NCI-H1417 (cell line): Measurements from ENCODE around the gene NUP153.
"Not testable (repeated sequence)": the region's sequence is repeated elsewhere in the genome, so short reads cannot be mapped to it uniquely, and the experiment has no call there.

Experiments
- DNase-seq, 3 experiments: peaks; one replicate each; lab custom pipeline; 2025; lab: John Stamatoyannopoulos, UW

NUP153 gene

DNA sequence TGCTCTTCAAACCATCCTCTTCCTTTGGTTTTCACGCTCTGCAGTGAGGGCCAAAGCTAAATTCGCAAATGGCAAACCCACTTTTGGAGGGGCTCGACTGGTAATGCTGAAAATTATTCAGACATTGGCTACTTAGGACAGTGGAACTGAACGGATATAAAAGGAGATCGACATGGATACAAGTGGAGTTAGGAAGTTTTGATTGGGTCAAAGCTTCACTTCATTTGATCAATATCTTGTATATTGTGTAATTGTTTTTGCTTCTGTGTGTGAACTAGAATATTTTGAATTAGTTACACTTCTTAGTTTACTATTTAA, 105.4 kb downstream of the NUP153 start:
- no peak for DNase-seq

DNA sequence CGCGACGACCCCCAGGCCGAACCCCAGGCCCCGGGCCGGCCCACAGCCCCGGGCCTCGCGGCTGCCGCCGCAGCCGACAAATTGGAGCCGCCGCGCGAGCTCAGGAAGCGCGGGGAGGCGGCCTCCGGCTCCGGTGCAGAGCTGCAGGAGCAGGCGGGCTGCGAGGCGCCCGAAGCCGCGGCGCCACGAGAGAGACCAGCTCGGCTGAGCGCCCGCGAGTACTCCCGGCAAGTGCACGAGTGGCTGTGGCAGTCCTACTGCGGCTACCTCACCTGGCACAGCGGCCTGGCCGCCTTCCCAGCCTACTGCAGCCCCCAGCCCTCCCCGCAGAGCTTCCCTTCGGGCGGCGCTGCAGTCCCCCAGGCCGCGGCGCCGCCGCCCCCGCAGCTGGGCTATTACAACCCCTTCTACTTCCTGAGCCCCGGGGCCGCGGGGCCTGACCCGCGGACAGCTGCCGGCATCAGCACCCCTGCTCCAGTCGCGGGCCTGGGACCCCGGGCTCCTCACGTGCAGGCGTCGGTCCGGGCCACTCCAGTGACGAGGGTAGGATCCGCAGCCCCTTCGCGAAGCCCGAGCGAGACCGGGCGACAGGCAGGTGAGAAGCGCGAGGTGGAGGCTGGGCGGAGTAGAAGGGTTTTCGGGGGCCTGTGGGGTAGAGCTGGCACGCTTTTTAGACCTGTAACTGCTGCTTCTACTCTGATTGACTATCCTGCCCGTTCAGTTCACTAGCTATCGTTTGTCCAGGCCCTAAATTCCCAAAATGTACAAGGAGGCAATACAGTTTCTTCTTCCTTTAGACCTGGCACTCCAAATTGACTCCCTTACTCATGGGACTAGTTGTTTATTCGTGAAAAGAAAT, 106.0 kb downstream of the NUP153 start:
- peak; percentile 57 to 82 (median 77) for DNase-seq

DNA sequence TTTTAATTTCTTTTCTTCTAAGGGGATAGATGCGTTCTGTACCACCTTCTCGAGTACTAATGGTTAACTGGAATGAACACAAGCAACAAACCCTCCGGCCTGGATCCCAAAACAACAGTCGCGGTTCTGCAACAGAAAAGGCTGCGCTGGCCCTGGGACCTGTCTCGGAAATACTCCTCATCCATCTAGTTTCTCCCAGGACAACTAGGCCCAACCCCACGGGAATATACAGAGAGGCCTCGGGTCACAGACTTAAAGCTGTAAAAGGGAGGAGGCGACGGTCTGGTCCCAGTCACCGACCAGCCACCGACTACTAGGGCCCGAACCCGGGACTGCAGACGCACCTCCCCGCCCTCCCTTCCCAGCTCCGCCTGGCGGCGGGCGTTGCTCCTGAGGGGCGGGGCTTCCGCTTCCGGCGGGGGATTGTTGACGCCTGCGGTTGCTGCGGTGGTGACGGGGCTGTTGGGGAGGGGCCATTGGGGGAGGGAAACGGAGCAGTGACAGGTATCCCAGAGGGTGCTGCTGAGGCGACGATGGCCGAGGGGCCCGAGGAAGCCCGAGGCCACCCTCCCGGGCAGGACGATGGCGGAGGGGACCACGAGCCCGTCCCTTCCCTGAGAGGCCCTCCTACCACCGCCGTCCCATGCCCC, 106.7 kb downstream of the NUP153 start, which contains the start of gene FAM8A1:
Gene FAM8A1 (plus strand): TSS at position 426 of the 650 bp plus-strand sequence. CDS start 108 bp downstream, at position 534.
- peak; percentile 91 to 94 (median 92) for DNase-seq

DNA sequence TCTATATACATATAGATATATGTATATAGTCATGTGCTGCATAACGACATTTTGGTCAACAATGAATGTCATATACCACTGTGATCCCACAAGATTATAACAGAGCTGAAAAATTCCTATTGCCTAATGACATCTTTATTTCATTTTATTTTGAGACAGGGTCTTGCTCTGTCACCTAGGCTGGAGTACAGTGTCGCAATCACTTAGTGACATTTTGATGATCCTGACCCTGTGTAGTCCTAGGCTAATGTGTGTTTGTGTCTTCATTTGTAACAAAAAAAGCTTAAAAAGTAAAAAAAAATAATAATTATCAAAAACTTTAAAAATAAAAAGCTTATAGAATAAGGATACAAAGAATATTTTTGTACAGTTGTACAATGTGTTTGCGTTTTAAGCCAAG, 110.6 kb downstream of the NUP153 start:
- DNase-seq, result no peak

DNA sequence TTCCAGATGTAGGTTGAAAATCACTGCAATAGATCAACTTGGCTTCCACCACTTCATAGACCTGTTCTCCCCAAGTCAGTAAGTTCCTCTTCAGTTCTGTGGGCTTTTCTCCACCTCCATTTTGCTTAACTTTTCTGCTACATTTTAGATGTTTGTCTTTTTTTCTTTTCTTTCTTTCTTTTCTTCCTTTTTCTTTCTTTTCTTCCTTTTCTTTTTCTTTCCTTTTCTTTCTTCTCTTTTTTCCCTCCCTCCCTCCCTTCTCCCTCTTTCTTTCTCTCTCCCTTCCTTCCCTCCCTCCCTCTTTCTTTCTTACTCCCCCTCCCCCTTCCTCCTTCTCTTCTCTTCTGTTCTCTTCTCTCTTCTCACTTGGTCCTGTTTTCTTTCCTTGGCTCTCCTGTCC, 113.5 kb downstream of the NUP153 start:
- DNase-seq, result no peak

DNA sequence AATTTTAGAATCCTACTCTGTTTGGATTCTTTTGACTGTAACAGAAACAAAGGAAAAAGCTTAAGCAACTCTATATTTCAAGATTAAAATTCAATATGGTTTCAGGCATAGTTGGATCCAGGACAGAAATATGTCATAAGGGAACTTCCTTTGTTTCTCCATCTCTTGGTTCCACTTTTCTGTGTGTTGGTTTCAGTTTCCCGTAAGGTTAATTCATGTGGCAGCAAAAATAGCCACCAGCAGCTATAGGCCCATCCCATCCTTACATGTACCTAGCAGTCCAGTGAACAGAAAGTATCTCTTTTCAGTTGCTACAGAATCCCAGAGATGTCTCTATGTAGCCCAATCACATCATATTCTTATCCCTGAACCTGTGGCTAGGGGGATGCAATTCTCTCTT, 115.4 kb downstream of the NUP153 start:
- no peak for DNase-seq

DNA sequence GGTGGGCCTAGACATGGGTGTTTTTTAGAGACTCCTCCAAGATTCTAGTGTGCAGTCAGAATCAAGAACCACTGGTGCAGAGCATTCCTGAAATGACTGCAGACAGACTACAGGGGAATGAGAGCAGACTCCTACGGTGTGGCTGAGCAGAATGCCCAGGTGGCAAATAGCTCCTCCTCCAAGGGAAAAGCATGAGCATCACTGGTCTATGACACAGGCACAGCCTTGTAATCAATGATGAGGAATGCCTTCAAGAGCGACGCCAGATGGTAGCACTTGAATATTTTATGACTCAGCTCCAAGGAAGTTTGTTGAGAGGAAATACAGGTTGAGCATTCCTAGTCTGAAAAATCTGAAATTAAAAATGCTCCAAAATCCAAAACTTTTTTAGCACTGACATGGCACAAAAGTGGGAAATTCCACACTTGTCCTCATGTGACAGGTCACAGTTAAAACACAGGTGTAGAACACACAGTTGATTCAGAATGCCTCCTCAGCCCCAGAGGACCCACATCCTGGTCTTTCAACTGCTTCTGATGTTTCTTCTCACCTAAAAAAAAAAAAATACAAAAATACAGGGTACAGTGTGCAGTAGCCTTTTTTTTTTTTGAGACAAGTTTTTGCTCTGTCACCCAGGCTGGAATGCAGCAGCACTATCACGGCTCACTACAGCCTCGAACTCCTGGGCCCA, 117.2 kb downstream of the NUP153 start:
- peak; percentile 11 to 68 (median 62) for DNase-seq

DNA sequence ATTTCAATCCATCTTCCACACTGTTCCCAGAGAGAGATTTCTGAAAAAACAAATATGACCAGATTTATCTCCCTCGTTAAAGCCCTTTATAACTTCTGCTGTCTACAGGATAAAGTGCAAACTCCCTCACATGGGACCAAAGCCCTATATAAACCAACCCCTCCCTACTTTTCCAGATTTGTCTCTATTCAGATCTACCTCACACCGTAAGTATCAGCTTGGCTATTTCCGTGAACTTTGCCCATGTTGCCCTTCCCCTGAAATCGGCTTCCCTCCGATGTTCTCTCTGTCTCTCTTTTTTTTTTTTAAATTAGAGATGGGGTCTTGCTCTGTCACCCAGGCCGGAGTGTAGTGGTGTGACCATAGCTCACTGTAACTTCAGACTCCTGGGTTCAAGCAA, 118.7 kb downstream of the NUP153 start:
- DNase-seq, result no peak

DNA sequence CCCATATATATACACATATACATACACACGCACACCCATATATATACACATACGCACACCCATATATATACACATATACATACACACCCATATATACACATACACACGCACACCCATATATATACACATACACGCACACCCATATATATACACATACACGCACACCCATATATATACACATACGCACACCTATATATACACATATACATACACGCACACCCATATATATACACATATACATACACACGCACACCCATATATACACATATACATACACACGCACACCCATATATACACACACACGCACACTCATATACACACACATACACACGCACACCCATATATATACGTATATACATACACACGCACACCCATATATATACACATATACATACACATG, 120.1 kb downstream of the NUP153 start:
- not testable (repeated sequence) for DNase-seq

DNA sequence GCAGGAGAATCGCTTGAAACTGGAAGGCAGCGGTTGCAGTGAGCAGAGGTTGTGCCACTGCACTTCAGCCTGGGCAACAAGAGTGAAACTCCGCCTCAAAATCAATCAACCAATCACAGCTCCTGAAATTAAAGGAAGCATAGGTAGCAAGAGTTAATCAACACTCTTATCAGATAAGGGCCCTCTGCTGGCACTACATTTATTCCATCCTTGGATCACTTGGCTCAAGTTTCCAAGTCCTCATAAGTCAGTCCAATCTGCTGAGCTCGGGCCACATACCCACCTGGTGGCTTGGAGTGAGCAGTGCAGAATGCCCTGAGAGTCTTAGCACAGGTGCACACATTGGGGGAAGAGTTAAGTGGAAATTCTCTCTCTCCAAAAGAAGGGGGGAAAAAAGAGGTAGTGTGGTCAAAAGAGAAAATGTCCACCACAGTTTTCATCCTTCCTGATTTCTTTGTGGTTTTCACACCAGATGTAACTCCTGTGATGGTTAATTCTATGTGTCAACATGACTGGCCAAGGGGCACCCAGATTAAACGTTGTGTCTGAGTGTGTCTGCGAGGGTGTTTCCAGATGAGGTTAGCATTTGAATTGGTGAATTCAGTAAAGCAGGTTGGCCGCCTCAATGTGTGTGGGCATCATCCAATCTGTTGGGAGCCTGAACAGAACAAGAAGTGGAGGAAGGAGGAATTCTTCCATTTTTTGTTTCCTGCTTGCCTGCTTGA, 120.8 kb downstream of the NUP153 start:
- DNase-seq, result peak in 2 of 3 experiments; percentile 8 to 26

DNA sequence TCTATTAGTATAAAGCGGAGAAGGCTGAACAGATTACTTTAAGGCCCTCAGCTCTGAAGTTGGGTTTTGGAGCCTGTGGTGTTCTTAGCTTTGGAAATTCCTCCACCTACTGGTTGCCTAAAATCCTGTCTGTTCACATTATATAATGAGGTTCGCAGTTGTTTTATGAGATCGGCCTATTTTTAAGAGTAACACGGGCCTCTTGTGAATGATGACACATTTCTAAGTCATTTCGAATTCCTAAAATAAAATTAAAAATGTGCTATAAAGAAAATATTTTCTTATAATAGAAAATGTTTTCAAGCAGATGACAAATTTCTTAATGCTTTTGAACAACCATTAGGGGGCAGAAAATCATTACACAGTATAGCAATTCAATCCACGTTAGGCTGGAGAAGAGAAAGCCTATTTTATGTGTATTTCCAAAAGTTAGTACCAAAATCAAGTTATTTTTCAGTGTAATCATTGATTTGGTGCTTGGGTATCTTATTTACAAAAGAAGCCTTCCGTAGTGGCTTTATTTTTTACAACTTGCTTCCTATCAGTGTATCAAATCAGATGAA, 122.4 kb downstream of the NUP153 start:
- peak; percentile 48 to 83 (median 72) for DNase-seq

DNA sequence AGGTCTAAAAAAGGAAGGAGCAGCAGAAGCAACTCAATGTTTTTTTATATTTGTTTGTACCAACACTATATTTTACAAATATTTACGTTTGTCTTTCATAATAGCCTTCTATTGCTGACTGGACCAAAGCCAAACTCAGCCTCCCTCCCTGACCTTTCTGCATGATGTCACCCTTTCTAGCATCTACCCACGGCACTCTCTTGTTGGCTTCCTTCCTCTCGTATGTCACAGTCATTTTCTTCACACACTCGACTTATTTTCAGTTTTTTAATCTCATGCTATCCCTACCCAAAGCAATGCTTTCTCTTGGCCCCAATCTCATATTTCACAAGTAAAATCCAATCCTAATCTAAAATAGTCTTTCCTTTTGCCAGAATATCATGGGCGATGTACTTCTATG, 122.9 kb downstream of the NUP153 start:
- no peak for DNase-seq

DNA sequence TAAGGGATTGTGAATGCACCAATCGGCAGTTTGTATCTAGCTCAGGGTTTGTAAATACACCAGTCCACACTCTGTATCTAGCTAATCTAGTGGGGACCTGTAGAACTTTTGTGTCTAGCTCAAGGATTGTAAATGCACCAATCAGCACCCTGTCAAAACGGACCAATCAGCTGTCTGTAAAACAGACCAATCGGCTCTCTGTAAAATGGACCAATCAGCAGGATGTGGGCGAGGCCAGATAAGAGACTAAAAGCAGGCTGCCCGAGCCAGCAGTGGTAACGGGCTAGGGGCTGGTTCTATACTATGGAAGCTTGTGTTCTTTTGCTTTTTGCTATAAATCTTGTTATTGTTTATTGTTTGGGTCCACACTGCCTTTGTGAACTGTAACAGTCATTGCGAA, 125.4 kb downstream of the NUP153 start:
- DNase-seq, result not testable (repeated sequence)

DNA sequence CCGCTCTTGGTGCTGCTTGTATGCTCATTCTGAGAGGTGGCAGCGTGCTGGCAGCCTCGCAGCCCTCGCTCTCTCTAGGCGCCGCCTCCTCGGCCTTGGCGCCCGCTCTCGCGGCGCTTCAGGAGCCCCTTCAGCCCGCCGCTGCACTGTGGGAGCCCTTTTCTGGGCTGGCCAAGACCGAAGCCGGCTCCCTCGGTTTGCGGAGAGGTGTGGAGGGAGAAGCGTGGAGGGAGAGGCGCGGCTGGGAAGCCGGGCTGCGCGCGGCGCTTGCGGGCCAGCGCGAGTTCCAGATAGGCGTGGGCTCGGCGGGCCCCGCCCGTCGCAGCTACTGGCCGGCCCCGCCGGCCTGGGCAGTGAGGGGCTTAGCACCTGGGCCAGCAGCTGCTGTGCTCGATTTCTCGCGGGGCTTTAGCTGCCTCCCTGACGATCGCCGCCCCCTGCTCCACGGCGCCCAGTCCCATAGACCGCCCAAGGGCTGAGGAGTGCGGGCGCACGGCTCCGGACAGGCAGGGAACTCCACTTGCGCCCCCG, 126.1 kb downstream of the NUP153 start:
- DNase-seq, result no peak

DNA sequence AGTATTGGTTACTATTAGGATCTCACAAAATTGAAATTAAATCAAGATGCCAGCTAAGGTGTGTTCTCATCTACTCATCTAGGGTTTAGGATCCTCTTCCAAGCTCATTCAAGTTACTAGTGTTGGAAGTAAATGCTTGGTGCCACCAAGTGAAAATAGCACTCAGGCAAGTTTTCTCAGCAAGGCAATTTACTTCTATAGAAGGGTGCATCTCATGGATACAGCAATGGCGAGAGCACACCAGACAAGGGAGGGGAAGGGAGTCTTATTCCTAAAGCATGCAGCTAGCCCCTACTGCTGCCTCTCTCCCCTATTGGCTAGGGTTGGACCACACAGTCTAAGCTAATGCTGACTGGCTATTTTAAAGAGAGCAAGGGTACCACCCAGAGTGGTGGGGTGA, 129.7 kb downstream of the NUP153 start:
- DNase-seq, result no peak

DNA sequence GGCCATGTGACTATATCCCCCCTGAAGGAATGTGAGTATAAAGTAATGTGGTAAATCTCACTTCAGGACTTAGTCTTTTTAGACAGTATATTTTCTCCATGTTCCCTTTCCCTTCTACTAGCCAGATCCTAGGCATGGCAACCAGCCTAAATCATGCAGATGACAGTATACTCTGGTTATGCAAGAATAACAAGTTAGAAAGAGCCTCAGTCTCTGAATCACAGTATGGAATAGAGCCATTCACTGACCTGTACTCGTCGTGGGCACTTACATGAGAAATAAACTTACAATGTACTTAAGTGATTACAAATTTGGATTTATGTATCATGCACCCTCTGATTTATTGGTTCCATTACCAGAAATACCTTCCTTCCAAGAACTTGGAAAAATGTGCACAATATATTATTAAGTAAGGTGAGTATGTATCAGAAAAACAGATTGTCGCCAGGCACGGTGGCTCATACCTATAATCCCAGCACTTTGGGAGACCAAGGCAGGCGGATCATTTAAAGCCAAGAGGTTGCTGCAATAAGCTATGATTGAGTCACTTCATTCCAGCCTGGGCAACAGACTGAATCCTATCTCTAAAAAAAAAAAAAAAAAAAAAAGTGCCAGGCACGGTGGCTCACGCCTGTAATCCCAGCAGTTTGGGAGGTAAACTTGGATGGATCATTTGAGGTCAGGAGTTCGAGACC, 131.7 kb downstream of the NUP153 start:
- DNase-seq, result no peak

DNA sequence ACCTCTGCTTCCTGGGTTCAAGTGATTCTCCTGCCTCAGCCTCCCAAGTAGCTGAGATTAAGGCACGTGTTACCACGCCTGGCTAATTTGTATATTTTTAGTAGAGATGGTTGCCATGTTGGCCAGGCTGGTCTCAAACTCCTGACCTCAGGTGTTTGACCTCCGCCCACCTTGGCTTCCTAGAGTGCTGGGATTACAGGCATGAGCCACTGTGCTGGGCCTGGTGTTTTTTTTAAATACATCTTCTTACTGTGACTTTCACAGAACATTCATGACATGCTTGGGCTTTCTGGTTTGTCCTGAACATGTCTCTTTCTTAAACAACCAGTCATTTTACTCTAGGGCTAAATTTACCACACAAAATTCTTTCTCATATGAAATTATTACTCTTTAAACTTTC, 141.3 kb downstream of the NUP153 start:
- DNase-seq, result no peak
